HFF-Myc (cell line): ENCODE measurements around the gene OMD.

Source experiments
- DNase-seq: peaks from one replicate; pipeline ENCODE4 v3.0.0-alpha.2; 2011; ENCODE audit warnings: low read depth; ENCODE audit errors: extremely low read depth
- H3K4me3 ChIP-seq: replicated peaks from 2 replicates; pipeline ENCODE4 v1.5.1; 2011; ENCODE audit warnings: low read depth, mild to moderate bottlenecking, control low read depth, low read length
- TF ChIP-seq, protein P1 (sequence below): IDR thresholded peaks from 2 replicates; pipeline ENCODE4 v1.5.1; 2012; ENCODE audit warnings: mild to moderate bottlenecking, low read depth, low read length, control low read depth; ENCODE audit errors: missing control alignments

The OMD gene

DNA sequence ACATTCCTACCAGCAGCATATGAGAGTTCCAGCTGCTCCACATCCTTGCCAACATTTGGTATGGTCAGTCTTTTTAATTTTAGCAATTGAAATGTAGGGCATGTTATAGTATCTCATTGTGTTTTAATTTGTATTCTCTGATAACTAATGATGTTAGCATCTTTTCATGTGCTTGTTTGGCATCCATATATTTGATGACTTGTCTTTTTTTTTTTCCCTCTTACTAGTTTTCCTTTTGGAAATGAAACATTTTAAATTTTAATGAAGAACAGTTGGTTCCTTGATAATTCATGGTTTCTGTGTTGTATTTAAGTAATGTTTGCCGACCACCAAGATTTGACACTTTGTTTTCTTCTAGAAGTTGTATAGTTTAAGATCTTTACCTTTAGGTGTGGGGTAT, 28.7 kb downstream of the OMD start:
- TF ChIP-seq, protein P1, sequence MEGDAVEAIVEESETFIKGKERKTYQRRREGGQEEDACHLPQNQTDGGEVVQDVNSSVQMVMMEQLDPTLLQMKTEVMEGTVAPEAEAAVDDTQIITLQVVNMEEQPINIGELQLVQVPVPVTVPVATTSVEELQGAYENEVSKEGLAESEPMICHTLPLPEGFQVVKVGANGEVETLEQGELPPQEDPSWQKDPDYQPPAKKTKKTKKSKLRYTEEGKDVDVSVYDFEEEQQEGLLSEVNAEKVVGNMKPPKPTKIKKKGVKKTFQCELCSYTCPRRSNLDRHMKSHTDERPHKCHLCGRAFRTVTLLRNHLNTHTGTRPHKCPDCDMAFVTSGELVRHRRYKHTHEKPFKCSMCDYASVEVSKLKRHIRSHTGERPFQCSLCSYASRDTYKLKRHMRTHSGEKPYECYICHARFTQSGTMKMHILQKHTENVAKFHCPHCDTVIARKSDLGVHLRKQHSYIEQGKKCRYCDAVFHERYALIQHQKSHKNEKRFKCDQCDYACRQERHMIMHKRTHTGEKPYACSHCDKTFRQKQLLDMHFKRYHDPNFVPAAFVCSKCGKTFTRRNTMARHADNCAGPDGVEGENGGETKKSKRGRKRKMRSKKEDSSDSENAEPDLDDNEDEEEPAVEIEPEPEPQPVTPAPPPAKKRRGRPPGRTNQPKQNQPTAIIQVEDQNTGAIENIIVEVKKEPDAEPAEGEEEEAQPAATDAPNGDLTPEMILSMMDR = no peak
- DNase-seq = no peak
- no peak overlapping the region for H3K4me3 ChIP-seq

DNA sequence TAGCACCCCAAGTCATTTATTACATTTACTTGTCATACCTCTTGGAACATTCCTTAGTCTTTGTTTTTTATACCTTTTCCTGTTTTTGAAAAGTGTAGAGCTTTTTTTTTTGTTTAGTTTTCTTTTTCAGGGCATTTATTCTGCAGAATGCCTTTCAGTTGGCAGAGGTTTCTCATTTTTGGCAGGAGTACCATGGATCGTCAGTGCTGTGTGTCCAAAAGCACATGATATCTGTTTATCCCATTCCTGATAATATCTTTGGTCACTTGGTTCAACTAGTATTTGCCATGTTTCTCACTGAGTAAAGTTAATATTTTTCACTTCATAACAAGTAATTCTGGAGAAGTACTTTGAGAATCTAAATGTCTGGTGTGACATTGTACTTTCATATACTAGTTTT, 30.6 kb downstream of the OMD start:
- TF ChIP-seq, protein P1 = no peak
- no peak for DNase-seq
- H3K4me3 ChIP-seq = no peak overlapping the region

DNA sequence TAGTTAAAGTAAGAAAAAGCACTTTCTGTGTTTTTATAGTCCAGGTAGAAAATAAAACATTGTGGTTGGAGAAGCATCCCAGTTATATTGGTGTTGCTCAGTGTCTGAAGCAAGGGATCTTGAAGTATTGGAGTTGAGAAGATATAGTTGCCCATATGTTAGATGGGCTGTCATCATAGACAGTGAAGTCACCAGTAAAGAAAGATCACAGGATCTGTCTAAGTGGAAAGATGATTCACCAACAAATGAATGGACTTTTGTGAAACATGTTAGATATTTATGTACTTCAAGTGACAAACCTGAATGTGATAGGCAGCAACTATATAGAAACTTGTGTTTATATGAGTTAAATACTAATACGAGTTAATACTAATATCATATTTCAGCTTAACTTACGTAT, 31.6 kb downstream of the OMD start:
- H3K4me3 ChIP-seq = no peak overlapping the region
- TF ChIP-seq, protein P1 = no peak
- no peak for DNase-seq

DNA sequence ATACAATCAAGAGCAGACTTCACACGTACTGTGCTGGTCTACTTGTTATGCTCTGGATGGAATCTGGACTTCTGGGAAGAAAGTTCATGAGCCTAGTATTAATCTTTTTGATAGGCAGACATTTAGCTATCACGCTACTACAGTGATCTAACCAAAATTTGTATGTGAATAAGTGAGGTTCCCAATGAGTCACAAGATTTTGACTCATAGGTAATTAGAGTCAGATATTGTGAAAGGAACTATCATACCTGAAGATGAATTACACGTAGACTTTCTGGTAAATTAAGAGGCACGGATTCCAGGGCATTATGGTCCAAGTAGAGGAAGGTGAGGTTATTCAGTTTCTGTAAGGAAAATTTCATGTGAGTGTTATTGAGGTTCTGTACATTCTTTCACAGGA, 38.3 kb downstream of the OMD start:
- no peak overlapping the region for H3K4me3 ChIP-seq
- TF ChIP-seq, protein P1 = no peak
- DNase-seq = no peak

DNA sequence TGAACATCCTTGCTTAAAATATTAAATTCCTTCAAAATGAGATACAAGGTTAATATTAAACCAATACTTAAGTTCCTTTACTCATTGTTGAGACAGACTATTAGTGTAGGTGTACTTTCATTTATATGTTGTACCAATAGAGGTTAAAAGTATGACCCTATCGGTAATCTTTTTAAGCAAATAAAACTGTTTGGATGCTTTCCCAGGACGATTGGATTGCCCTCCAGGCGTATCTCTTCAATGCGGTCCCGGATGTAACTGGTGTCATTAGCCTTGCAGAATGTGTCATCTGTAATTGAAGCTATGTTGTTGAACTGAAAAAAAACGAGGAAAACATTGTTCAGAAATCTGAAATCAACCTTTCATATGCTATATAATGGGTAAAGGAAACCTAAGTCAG, 38.8 kb downstream of the OMD start:
- DNase-seq = no peak
- H3K4me3 ChIP-seq = no peak overlapping the region
- TF ChIP-seq, protein P1 = no peak

DNA sequence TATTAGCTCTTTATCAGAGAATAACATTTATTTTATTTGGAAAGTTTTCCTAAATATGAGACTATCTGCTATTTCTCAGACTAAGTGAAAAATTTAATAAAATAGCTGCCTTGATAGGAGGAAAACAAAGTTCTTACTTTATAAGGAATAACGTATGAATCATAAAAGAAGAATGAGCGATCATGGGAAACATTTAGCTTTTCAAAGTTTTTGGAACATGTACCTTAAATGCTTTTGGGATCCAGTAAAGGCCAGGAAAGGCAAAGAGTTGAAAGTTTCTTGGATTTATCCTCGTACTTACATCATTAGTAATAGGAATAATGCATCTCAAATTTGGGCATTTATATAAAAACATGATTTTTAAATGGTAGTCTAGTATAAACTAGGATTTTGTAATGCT, 39.3 kb downstream of the OMD start:
- DNase-seq = no peak
- H3K4me3 ChIP-seq = no peak overlapping the region
- TF ChIP-seq, protein P1 = no peak

DNA sequence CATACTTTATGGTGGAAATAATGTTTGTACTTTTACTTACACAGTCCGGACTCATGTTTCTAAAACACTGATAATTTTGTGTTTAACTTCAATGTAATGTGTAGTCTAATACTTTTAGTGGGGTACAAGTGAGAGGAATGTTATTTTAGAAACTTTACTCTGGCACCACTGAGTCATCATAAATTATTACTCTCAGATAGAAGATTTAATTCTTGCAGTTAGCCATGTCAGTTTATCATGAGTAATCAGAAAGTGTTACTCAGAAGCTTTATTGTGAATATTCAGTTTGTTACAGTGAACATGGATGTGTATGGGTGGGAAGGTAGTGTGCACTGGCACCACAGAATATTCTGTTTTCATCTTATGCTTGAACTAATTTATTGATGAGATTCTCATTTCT, 39.9 kb downstream of the OMD start:
- H3K4me3 ChIP-seq = no peak overlapping the region
- TF ChIP-seq, protein P1 = no peak
- no peak for DNase-seq
